Lung (tissue), 12 donors: ENCODE measurements around the gene RHEBL1. TPM values are rescaled to one million over a fixed set of nuclear protein-coding genes. Genes with fewer than 3 reads are reported as not detected.

Experiments
- ATAC-seq: fragments of 200-7000 bp; cut with Tn5 transposase; one replicate; pipeline ENCODE4 v1.9.1; 2020; ENCODE audit warnings: moderate number of reproducible peaks; ENCODE audit not compliant: insufficient read depth, low FRiP score
- DNase-seq, 3 donors: peaks; one replicate each; pipeline ENCODE4 v3.0.0-alpha.2; 2013 to 2017
- H3K27ac ChIP-seq, 2 donors: one replicate each; pipeline ENCODE4 v1.5.1; 2013; ENCODE audit warnings: mild to moderate bottlenecking in 2 of 2, moderate library complexity in 2 of 2, control low read depth in 1 of 2, inconsistent platforms in 1 of 2, low read depth in 1 of 2, low read length in 1 of 2
- H3K27me3 ChIP-seq, 3 donors: one replicate each; pipeline ENCODE4 v1.5.1; 2013; ENCODE audit warnings: low read length in 2 of 3; ENCODE audit not compliant: control insufficient read depth in 3 of 3, insufficient read depth in 3 of 3
- H3K36me3 ChIP-seq, 4 donors: one replicate each; pipeline ENCODE4 v1.5.1; 2013; ENCODE audit warnings: low read length in 4 of 4, mild to moderate bottlenecking in 1 of 4, moderate library complexity in 1 of 4; ENCODE audit not compliant: control insufficient read depth in 4 of 4, insufficient read depth in 4 of 4
- H3K4me1 ChIP-seq, 5 donors: one replicate each; pipeline ENCODE4 v1.5.1; 2013; ENCODE audit warnings: low read length in 5 of 5, mild to moderate bottlenecking in 2 of 5, moderate library complexity in 1 of 5; ENCODE audit not compliant: control insufficient read depth in 5 of 5, insufficient read depth in 5 of 5
- H3K4me3 ChIP-seq: one replicate; pipeline ENCODE4 v1.5.1; 2013; ENCODE audit warnings: mild to moderate bottlenecking, control low read depth, moderate library complexity
- H3K9ac ChIP-seq, 2 donors: one replicate each; pipeline ENCODE4 v1.5.1; 2013; ENCODE audit warnings: low read length in 2 of 2, control low read depth in 1 of 2; ENCODE audit not compliant: insufficient read depth in 1 of 2
- H3K9me3 ChIP-seq, 4 donors: one replicate each; pipeline ENCODE4 v1.5.1; 2013; ENCODE audit warnings: low read length in 3 of 4, mild to moderate bottlenecking in 1 of 4, moderate library complexity in 1 of 4; ENCODE audit not compliant: control insufficient read depth in 4 of 4, insufficient read depth in 3 of 4
- CTCF ChIP-seq: IDR thresholded peaks from 2 replicates; pipeline ENCODE4 v1.5.1; 2012; ENCODE audit warnings: mild to moderate bottlenecking; ENCODE audit errors: control extremely low read depth, extremely low read depth
- WGBS, 2 donors: extraction: QIAGEN DNeasy Blood & Tissue Kit; methylation state at CpG; one replicate each; pipeline ENCODE4 v1.1.7; 2013; 5-methylcytosine and 5-hydroxymethylcytosine counted together
- polyA plus RNA-seq, 2 donors: library from polyadenylated mRNA; stranded (reverse); fragments of 200-250 nt; gene quantifications; one replicate each; pipeline ENCODE4 v1.2.1, GENCODE V29; 2013
- total RNA-seq, 2 donors: library from RNA; depleted of rRNA in 1 of 2; stranded (reverse); fragments of >200 nt in 1 of 2; gene quantifications; one replicate each; pipeline ENCODE4 v1.2.1, GENCODE V29; 2014 to 2021
- donor health status: control.
- donor health status: control.
- donor health status: Bipolar disorder and iron deficiency.
- donor health status: healthy.
- donor health status: DM: yes; HTN: yes; CAD: no.

RHEBL1 gene
- total and polyA plus RNA-seq, 4 donors, result 0.51 to 2.6 (median 2.1) TPM

GRCh38 chr12:49027846-49028555 is 41.8 kb downstream of the RHEBL1 start:
- Histone ChIP-seq H3K4me3 (no peak overlapping the region), H3K4me1 (peaks cover 0 to 4% (median 0%) of the 10 kb centered on the region in 5 donors), H3K27ac (no peak overlapping the region), H3K27me3 (no peaks in the 10 kb centered on the region), H3K9me3 (peaks cover 0 to 2% (median 0%) of the 10 kb centered on the region in 4 donors), H3K36me3 (peaks cover 24 to 77% (median 59%) of the 10 kb centered on the region in 4 donors), H3K9ac (no peak overlapping the region)
- WGBS, 2 donors, result 71 to 82% methylated on average over 9 of the region's 9 CpGs
- TF ChIP-seq CTCF, result no peak
- no peak for ATAC-seq
- DNase-seq, result no peak

GRCh38 chr12:49026678-49027480 is 42.9 kb downstream of the RHEBL1 start:
- Histone ChIP-seq H3K4me3 (no peak overlapping the region), H3K9ac (no peak overlapping the region), H3K36me3 (peaks cover 28 to 77% (median 61%) of the 10 kb centered on the region in 4 donors), H3K9me3 (peaks cover 0 to 2% (median 0%) of the 10 kb centered on the region in 4 donors), H3K4me1 (no peaks in the 10 kb centered on the region), H3K27ac (no peak overlapping the region), H3K27me3 (no peaks in the 10 kb centered on the region)
- ATAC-seq, result no peak
- DNase-seq, result no peak
- TF ChIP-seq CTCF, result no peak
- 95 to 97% methylated on average over 26 of the region's 26 CpGs for WGBS, 2 donors

GRCh38 chr12:49026101-49026500 is 43.7 kb downstream of the RHEBL1 start:
- Histone ChIP-seq H3K4me1 (no peaks in the 10 kb centered on the region), H3K36me3 (peaks cover 33 to 76% (median 59%) of the 10 kb centered on the region in 4 donors), H3K4me3 (no peak overlapping the region), H3K27ac (no peak overlapping the region), H3K9me3 (peaks cover 0 to 2% (median 0%) of the 10 kb centered on the region in 4 donors), H3K9ac (no peak overlapping the region), H3K27me3 (no peaks in the 10 kb centered on the region)
- DNase-seq, result no peak
- TF ChIP-seq CTCF, result no peak
- no peak for ATAC-seq
- 95 to 98% methylated on average over 21 of the region's 21 CpGs for WGBS, 2 donors
